ENCODE results near the gene GNG7. TPM values are rescaled to one million over a fixed set of nuclear protein-coding genes. Genes with fewer than 3 reads are reported as not detected.
A peak's percentile ranks its signal among the peaks of the same experiment; 100 is the strongest.

The GNG7 gene
- total and polyA plus RNA-seq, 12 donors = 0.83 to 16.5 (median 7.8) TPM

- Histone ChIP-seq H3K27ac (no peak overlapping the region), H3K4me1 (replicated peaks in 1 of 2) (peaks cover 9 to 17% of the 10 kb centered on the region in 2 donors), H3K4me3 (no peak overlapping the region), H3K9me3 (replicated peaks in 1 of 3) (no peaks in the 10 kb centered on the region), H3K27me3 (no peaks in the 10 kb centered on the region), H3K36me3 (replicated peaks in 1 of 2) (no peaks in the 10 kb centered on the region)
- intact Hi-C loops (cut with DNase I) = no loop called here
- 90 to 95% (median 93%) methylated on average over 3 of the region's 3 CpGs for WGBS, 4 donors
- no peak for TF ChIP-seq POLR2A (IDR thresholded peaks at IDR 0.05)
- TF ChIP-seq, protein P1, sequence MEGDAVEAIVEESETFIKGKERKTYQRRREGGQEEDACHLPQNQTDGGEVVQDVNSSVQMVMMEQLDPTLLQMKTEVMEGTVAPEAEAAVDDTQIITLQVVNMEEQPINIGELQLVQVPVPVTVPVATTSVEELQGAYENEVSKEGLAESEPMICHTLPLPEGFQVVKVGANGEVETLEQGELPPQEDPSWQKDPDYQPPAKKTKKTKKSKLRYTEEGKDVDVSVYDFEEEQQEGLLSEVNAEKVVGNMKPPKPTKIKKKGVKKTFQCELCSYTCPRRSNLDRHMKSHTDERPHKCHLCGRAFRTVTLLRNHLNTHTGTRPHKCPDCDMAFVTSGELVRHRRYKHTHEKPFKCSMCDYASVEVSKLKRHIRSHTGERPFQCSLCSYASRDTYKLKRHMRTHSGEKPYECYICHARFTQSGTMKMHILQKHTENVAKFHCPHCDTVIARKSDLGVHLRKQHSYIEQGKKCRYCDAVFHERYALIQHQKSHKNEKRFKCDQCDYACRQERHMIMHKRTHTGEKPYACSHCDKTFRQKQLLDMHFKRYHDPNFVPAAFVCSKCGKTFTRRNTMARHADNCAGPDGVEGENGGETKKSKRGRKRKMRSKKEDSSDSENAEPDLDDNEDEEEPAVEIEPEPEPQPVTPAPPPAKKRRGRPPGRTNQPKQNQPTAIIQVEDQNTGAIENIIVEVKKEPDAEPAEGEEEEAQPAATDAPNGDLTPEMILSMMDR (IDR thresholded peaks at IDR 0.05) = no peak
- no peak for DNase-seq
These were observed 110.8 kb downstream of the GNG7 start for GRCh38 chr19:2591537-2592291.

DNA sequence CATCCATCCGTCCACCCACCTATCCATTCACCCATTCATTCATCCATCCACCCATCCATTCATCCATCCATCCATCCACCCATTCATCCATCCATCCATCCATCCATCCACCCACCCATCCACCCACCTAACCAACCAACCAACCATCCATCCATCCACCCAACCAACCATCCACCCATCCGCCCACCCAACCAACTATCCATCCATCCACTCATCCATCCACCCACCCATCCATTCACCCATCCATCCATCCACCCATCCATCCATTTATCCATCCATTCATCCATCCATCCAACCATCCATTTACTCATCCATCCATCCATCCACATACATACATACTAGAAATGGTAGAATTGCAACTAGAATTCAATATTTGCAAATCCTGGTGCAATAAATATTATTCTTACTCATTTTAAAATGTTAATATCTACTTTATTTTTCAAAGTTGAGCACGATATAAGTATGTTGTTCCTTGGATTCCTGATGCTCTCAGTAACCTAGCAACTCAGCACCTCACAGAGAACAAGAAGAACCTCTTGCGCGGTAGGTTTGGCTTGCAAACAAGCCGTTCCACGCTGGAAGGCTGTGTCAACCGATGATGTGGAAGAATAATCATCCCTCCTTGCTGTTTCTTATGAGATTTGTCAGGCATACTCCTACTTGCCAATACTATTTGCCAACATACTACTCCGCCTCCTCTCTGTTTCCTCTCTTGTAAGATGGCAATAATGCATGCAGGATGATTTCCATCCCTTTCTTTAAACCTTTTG is 111.7 kb downstream of the GNG7 start:
- whole genome bisulfite sequencing, 4 donors = 93 to 97% (median 96%) methylated on average over 9 of the region's 9 CpGs
- no peaks in the 10 kb centered on the region for H3K9me3 ChIP-seq (replicated peaks in 1 of 3)
- H3K36me3 ChIP-seq (replicated peaks in 1 of 2) = no peaks in the 10 kb centered on the region
- peaks cover 9 to 17% of the 10 kb centered on the region in 2 donors for H3K4me1 ChIP-seq (replicated peaks in 1 of 2)
- no peak overlapping the region for H3K27ac ChIP-seq
- peak in 1 of 7 donors; percentile 3 for DNase-seq
- intact Hi-C loops (cut with DNase I) = no loop called here
- H3K4me3 ChIP-seq = no peak overlapping the region
- H3K27me3 ChIP-seq = no peaks in the 10 kb centered on the region
- TF ChIP-seq, protein P1 (IDR thresholded peaks at IDR 0.05) = no peak
- TF ChIP-seq POLR2A (IDR thresholded peaks at IDR 0.05) = no peak

DNA sequence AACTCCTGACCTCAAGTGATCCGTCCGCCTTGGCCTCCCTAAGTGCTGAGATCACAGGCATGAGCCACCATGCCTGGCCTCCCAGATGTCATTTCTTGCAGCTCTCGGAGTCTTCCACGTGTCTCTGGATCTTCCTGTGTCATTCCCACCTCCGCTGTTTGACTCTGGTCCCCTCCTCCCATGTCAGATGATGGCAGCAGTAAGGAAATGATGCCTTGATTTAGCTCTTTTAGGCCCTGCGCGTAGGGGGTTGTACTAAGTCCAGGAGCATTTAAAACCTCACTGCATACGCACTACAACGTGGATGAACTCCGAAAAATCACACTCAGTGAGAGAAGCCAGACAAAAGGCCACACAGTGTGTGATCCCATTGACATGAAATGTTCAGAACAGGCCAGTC is 113.1 kb downstream of the GNG7 start:
- Histone ChIP-seq H3K4me3 (no peak overlapping the region), H3K9me3 (replicated peaks in 1 of 3) (no peaks in the 10 kb centered on the region), H3K27ac (no peak overlapping the region), H3K36me3 (replicated peaks in 1 of 2) (no peaks in the 10 kb centered on the region), H3K4me1 (replicated peaks in 1 of 2) (peaks cover 9 to 17% of the 10 kb centered on the region in 2 donors), H3K27me3 (no peaks in the 10 kb centered on the region)
- 89 to 96% (median 90%) methylated on average over 10 of the region's 10 CpGs for WGBS, 4 donors
- DNase-seq = peak in 1 of 7 donors; percentile 15
- TF ChIP-seq, protein P1 (IDR thresholded peaks at IDR 0.05) = no peak
- no peak for TF ChIP-seq POLR2A (IDR thresholded peaks at IDR 0.05)
- intact Hi-C loops (cut with DNase I) = no loop called here

DNA sequence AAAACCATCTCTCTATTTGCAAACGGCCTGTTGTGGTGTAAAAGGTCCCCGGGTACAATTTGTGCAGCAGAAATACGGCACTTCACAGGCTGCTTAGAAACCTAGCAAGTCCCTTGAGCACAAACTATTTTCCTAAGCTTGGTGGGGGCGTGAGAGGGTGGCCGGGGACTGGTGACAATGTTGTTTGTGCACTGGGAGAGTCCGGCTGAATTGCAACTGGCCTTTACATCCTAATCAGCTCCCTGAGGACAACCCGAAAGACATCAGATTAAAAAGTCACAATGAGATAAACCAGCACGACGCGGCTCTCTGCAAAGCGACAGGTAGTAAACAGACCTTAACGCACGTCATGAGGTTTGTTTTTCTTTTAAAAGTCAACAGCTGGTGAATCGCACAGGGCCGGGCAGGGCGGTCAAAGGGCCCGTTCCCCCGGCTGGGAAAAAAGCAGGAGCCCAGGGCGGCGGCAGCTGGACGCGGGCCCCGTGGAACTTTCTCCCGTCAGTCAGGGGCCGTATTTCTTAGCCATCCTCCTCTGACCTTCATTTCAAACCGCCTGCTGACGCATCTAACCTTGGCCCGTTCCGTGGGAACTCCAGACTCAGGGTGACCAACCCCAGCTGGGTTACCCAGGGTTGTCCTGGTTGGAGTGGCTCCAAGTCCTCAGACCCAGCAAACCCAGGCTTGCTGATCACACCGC is 114.3 kb downstream of the GNG7 start:
- peak in 1 of 2 donors; percentile 47 for TF ChIP-seq POLR2A (IDR thresholded peaks at IDR 0.05)
- TF ChIP-seq, protein P1 (IDR thresholded peaks at IDR 0.05) = no peak

More for the DNA sequence above, 114.3 kb downstream of the GNG7 start:
- peak overlapping the region in 1 of 4 donors; percentile 33 for H3K4me3 ChIP-seq
- peaks cover 9 to 17% of the 10 kb centered on the region in 2 donors for H3K4me1 ChIP-seq (replicated peaks in 1 of 2)
- no peaks in the 10 kb centered on the region for H3K27me3 ChIP-seq
- no peaks in the 10 kb centered on the region for H3K36me3 ChIP-seq (replicated peaks in 1 of 2)
- DNase-seq = peak; percentile 76 to 92 (median 88)
- intact Hi-C loops (cut with DNase I) = no loop called here
- 25 to 50% (median 31%) methylated on average over 14 to 30 of the region's 30 CpGs for whole genome bisulfite sequencing, 4 donors
- H3K27ac ChIP-seq = peak overlapping the region in 4 of 5 donors; percentile 38 to 80 (median 57)
- no peaks in the 10 kb centered on the region for H3K9me3 ChIP-seq (replicated peaks in 1 of 3)

Data from adrenal gland (tissue), 12 donors.